CD4-positive, alpha-beta T cell treated with Interleukin-17A for 4 hours (primary cell): Measurements from ENCODE around the gene LENG9.

ENCODE experiments used
- DNase-seq: peaks from one replicate; pipeline ENCODE4 v3.0.0-alpha.2; 2020; ENCODE audit warnings: mixed read lengths

Gene LENG9

GRCh38 chr19:54418930-54419800 is 44.4 kb downstream of the LENG9 start:
- no peak for DNase-seq

DNA sequence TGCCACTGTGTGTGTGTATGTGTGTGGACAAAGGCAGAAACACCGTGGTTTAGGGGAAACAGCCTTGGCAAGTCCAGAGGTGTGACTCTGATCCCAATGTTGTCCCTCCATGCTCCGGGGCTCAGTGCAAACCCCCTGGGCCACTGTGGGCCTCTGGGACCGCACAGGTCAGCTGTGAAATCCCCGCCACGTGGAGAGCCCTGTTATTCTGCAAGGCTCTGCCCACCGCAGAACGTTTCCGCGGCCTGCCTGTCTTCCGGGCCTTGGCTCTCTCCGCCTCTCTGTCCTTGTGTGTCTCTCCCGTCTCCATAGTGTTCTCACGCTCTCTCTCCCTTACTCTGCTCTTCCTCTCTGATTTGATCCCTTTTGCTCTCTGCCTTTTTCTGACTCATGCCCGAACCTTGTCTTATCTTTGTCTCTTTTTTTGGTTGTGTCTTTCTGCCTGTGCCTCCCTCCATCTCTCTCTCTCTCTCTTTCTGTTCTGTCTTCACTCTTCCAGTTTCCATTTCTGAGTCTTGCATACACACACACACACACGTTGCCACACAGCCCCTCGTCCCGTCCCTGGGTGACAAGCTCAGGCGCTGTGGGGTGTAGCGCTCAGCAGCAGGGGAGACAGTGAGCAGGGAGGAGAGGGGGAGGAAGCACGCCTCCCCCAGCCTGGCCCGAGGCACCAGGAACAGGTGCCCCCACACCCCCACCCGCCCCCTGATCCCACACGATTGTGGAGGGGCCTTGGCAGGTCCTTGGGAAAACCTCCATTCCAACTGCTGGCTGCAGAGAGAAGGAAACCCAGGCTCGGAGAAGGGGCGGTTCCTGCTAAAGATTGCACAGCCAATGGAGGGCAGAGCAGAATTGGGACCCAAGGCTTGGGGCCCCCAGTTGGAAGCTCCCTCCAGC is 45.3 kb downstream of the LENG9 start:
- DNase-seq, result peak; percentile 27

- DNase-seq, result no peak
Observed at GRCh38 chr19:54416695-54417491, 46.7 kb downstream of the LENG9 start.

GRCh38 chr19:54415901-54416673 is 47.5 kb downstream of the LENG9 start:
- no peak for DNase-seq

DNA sequence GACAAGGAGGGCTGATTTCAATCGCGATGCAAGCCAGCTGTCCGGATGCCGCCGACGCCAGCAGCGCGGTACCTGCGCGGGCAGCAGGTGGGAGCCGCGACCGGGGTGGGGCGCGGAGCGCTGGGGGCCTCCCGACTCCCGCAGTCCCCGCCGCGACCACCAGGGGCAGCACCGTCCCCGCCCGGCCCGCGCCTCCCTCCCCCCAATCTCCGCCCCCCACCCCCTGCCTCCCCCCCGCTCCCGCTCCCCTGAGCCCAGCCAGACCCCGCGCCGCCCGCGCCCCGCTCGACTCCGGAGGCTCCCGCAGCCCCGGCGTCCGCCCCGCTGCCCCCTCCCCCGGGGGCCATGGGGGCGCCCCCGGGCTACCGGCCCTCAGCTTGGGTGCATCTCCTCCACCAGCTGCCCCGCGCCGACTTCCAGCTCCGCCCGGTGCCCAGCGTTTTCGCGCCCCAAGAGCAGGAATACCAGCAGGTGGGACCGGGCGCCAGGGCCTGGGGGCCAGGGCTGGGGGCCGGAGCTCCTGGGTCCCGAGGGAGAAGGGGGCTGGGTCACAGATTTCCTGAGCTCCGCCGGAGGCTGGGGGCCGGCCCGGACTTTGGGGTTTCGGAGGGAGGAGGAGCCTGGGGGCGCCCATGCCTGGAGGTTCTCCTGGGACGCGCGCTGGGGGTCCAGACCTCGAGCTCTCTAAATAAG is 48.2 kb downstream of the LENG9 start, which contains the start of gene TTYH1:
TTYH1 (plus strand) TSS at position 257 of the 693 bp plus-strand sequence; CDS start at position 346, 89 bp downstream.
- peak; percentile 42 for DNase-seq

DNA sequence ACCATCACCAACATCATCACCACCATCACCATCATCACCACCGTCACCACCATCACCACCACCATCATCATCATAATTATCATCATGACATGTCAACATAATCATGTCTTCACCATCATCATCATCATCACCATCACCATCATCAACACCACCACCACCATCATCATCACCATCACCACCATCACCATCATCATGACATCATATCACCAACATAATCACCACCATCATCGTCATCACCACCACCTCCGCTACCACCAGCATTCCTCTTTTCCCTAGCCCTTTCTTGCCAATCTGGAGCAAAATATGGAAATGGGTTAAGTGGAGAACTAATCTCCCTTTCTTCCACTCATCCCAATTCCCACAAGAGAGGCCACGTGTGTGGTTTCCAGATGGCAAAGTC is 49.4 kb downstream of the LENG9 start:
- DNase-seq, result no peak

GRCh38 chr19:54412877-54413276 is 50.7 kb downstream of the LENG9 start:
- DNase-seq, result no peak
